Measurements from ENCODE around the gene LAMA4.

The LAMA4 gene

DNA sequence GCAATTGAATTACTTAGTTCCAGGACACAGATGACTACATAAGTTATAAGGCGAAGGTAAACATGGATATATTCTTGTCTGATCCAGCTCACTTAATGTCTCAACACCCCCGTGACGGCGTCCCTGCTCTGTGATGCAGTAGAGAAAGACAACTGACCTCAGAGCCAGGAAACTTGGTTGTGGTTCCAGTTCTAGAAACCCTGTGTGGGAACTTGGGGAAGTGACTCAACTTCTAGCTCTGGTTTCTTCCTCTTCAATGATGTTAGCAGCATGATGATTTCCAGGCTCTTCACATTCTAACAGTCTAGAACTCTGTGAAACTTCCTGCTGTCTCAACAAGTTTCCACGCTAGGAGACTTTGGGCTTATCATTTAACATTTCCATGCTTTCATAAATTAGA, 18.4 kb downstream of the LAMA4 start:
- Histone ChIP-seq H3K27me3 (ENCODE audit: control insufficient read depth, insufficient read depth, low read length) (no peaks in the 10 kb centered on the region), H3K9me3 (ENCODE audit: control insufficient read depth, insufficient read depth, low read length) (no peaks in the 10 kb centered on the region), H3K4me3 (ENCODE audit: low read depth, low read length) (no peak overlapping the region), H3K27ac (ENCODE audit: low read depth, low read length) (no peak overlapping the region), H3K36me3 (ENCODE audit: control insufficient read depth, insufficient read depth, low read length) (no peaks in the 10 kb centered on the region), H3K4me1 (ENCODE audit: control insufficient read depth, insufficient read depth, low read length) (no peaks in the 10 kb centered on the region), H3K9ac (ENCODE audit: low read depth, low read length) (no peak overlapping the region)

DNA sequence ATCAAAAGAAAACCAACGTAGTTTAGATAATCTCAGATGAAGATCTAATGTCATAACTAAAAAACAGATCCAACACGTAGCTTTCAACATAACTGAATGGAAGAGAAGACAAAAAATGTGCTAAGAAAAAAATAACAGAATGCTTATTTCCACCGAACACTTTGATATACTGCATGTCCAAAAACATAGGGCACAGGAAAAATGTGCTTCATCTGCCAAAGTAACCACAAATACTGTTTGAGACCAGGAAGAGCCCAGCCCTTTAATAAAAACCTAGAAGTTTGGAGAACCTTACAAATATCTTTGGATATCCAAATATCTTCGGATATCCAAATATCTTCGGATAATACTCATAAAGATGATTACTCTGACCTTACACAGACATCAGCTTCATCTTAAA, 19.8 kb downstream of the LAMA4 start:
- H3K27me3 ChIP-seq (ENCODE audit: control insufficient read depth, insufficient read depth, low read length), result no peaks in the 10 kb centered on the region
- H3K4me1 ChIP-seq (ENCODE audit: control insufficient read depth, insufficient read depth, low read length), result no peaks in the 10 kb centered on the region
- H3K9me3 ChIP-seq (ENCODE audit: control insufficient read depth, insufficient read depth, low read length), result no peaks in the 10 kb centered on the region
- H3K9ac ChIP-seq (ENCODE audit: low read depth, low read length), result no peak overlapping the region
- no peak overlapping the region for H3K4me3 ChIP-seq (ENCODE audit: low read depth, low read length)
- H3K36me3 ChIP-seq (ENCODE audit: control insufficient read depth, insufficient read depth, low read length), result no peaks in the 10 kb centered on the region
- H3K27ac ChIP-seq (ENCODE audit: low read depth, low read length), result no peak overlapping the region

DNA sequence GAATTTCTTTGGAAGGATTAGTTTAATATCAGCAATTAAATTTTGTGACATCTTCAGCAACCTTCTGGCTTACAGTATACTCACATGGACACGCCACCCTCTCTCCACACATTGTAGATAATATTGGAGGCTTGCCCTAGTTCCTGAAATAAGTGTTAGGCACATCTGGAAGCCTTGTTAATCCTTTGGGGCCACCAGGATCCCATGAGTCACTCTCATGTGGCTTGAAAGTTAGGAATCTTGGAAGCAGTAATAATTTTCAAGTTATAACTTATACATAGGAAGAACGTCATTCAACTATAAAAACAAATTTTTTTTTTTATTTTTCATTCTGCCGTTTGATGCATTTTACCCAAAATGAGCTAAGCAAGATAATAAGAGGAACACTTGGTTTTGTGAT, 20.5 kb downstream of the LAMA4 start:
- H3K9ac ChIP-seq (ENCODE audit: low read depth, low read length), result no peak overlapping the region
- H3K27ac ChIP-seq (ENCODE audit: low read depth, low read length), result no peak overlapping the region
- H3K4me1 ChIP-seq (ENCODE audit: control insufficient read depth, insufficient read depth, low read length), result no peaks in the 10 kb centered on the region
- H3K4me3 ChIP-seq (ENCODE audit: low read depth, low read length), result no peak overlapping the region
- H3K36me3 ChIP-seq (ENCODE audit: control insufficient read depth, insufficient read depth, low read length), result no peaks in the 10 kb centered on the region
- no peaks in the 10 kb centered on the region for H3K9me3 ChIP-seq (ENCODE audit: control insufficient read depth, insufficient read depth, low read length)
- H3K27me3 ChIP-seq (ENCODE audit: control insufficient read depth, insufficient read depth, low read length), result no peaks in the 10 kb centered on the region

DNA sequence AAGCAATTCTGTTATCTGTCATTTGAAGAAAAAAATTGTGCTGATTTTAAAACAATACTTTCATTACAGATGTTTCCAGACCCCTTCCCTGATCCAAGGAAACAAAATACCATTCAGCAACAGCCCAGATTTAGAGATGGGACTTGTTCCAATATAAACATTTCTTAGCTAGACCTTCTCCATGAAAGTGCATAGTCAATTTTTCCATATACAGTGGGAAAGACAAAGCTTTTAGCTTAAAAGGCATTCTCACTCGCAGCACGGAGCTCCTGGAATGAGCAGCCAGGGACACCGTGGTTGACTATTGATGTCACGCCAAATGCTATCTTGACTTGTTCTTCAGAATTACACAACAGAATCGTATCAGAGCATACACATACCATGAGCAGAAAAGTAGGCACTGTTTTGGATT, 21.5 kb downstream of the LAMA4 start:
- Histone ChIP-seq H3K4me1 (ENCODE audit: control insufficient read depth, insufficient read depth, low read length) (no peaks in the 10 kb centered on the region), H3K27me3 (ENCODE audit: control insufficient read depth, insufficient read depth, low read length) (no peaks in the 10 kb centered on the region), H3K27ac (ENCODE audit: low read depth, low read length) (no peak overlapping the region), H3K9ac (ENCODE audit: low read depth, low read length) (no peak overlapping the region), H3K4me3 (ENCODE audit: low read depth, low read length) (no peak overlapping the region), H3K9me3 (ENCODE audit: control insufficient read depth, insufficient read depth, low read length) (no peaks in the 10 kb centered on the region), H3K36me3 (ENCODE audit: control insufficient read depth, insufficient read depth, low read length) (no peaks in the 10 kb centered on the region)

DNA sequence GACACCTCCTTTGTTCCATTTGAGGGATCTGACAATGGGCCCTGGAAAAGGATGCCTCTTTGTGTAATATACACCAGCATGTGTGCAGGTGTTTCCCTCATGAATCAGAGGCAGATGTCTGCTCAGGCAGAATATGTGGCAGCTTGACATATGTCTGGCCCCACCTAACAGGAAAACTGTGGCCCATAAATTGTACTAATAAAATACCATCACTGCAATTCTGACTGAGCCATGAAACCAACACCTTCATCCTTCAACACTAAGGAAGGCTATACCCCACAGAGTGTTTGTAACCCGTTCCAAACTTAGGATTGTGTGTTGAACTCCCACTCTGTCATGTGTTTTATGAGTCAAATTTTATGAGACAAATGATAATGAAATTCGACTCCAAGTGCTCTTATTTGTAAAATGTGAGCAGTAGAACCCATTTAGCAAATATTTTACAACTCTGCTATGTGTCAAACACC, 22.7 kb downstream of the LAMA4 start:
- Histone ChIP-seq H3K36me3 (ENCODE audit: control insufficient read depth, insufficient read depth, low read length) (no peaks in the 10 kb centered on the region), H3K9me3 (ENCODE audit: control insufficient read depth, insufficient read depth, low read length) (no peaks in the 10 kb centered on the region), H3K4me1 (ENCODE audit: control insufficient read depth, insufficient read depth, low read length) (no peaks in the 10 kb centered on the region), H3K9ac (ENCODE audit: low read depth, low read length) (no peak overlapping the region), H3K27me3 (ENCODE audit: control insufficient read depth, insufficient read depth, low read length) (no peaks in the 10 kb centered on the region), H3K4me3 (ENCODE audit: low read depth, low read length) (no peak overlapping the region), H3K27ac (ENCODE audit: low read depth, low read length) (no peak overlapping the region)

DNA sequence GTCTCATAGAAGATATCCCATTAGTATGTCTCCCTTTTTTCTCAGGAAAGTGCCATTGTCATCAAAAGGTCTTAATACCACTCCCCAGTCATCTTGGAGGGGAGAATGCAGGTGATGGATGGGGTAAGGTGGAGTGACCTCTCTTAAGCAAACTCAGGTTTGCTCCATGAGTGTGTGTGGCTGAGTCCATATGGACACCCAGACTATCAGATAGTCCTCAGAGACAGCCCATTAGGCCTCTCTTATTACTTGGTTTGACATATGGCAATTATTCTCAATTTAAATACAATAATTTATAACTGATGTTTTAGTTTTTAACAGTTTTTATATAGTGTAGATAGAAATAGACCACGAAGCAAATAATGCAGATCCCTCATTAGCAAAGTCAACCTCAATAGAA, 23.2 kb downstream of the LAMA4 start:
- H3K27me3 ChIP-seq (ENCODE audit: control insufficient read depth, insufficient read depth, low read length), result no peaks in the 10 kb centered on the region
- no peaks in the 10 kb centered on the region for H3K9me3 ChIP-seq (ENCODE audit: control insufficient read depth, insufficient read depth, low read length)
- H3K4me1 ChIP-seq (ENCODE audit: control insufficient read depth, insufficient read depth, low read length), result no peaks in the 10 kb centered on the region
- no peak overlapping the region for H3K4me3 ChIP-seq (ENCODE audit: low read depth, low read length)
- no peaks in the 10 kb centered on the region for H3K36me3 ChIP-seq (ENCODE audit: control insufficient read depth, insufficient read depth, low read length)
- H3K27ac ChIP-seq (ENCODE audit: low read depth, low read length), result no peak overlapping the region
- no peak overlapping the region for H3K9ac ChIP-seq (ENCODE audit: low read depth, low read length)

DNA sequence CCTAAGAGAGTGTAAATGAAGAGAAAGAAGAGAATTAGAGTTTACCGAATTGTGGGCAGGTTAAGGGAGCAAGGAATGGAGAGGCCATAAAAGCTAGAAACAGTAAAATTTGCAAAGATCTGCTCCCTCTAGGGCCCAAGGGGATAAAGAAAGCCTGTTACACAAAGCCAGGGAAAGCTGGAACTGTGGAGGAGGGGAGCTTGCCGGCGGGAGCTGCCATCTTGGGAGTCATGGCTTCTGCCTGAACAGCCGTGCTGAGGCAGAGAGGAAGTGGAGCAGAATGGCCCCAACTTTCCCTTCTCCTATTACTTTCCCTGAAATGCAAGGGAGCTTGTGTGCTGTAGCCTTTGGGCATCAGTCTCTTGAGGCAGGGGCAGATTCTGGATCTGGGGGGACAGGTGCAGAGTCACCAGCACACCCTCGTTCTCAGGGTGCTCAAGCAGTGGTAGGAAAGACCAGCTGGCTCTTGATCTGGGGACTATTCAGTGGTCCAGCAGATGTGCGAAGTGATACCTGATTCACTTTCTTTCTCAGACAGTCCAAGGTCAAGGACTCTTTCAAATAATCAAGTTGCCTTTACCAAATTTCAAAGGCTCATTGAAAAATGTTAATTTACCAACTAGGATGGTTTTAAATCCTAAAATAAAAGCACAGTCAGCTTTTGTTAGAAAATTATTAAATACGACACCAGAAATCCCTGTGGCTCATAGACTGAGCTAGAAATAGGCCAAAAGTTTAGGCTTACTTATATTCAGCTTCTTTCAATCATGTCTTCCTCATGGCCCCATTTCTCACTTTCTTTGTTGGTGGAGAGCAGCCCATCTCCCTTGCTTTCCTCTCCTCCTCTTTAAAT, 25.7 kb downstream of the LAMA4 start:
- Histone ChIP-seq H3K4me3 (ENCODE audit: low read depth, low read length) (no peak overlapping the region), H3K4me1 (ENCODE audit: control insufficient read depth, insufficient read depth, low read length) (no peaks in the 10 kb centered on the region), H3K27me3 (ENCODE audit: control insufficient read depth, insufficient read depth, low read length) (no peaks in the 10 kb centered on the region), H3K9me3 (ENCODE audit: control insufficient read depth, insufficient read depth, low read length) (no peaks in the 10 kb centered on the region), H3K36me3 (ENCODE audit: control insufficient read depth, insufficient read depth, low read length) (no peaks in the 10 kb centered on the region), H3K9ac (ENCODE audit: low read depth, low read length) (no peak overlapping the region), H3K27ac (ENCODE audit: low read depth, low read length) (no peak overlapping the region)

DNA sequence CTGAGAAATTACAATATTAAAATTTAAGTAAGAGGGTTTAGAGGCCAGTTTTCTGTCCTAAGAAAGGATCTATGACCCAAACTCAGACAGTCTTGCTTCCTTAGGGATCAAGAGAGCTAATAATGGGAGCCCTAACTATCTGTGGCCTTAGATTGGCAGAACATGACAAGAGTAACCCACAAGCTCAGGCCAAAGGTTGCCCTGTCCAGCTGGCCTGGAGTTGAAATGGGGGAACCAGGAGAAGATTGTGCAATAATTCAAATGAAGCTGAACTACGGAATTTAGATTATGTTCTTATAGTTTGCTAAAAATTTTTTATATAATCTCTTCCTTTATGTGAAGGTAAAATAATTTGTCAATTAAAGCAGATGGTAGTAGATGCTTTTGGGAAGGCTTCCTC, 26.4 kb downstream of the LAMA4 start:
- no peak overlapping the region for H3K27ac ChIP-seq (ENCODE audit: low read depth, low read length)
- H3K27me3 ChIP-seq (ENCODE audit: control insufficient read depth, insufficient read depth, low read length), result no peaks in the 10 kb centered on the region
- H3K9me3 ChIP-seq (ENCODE audit: control insufficient read depth, insufficient read depth, low read length), result no peaks in the 10 kb centered on the region

DNA sequence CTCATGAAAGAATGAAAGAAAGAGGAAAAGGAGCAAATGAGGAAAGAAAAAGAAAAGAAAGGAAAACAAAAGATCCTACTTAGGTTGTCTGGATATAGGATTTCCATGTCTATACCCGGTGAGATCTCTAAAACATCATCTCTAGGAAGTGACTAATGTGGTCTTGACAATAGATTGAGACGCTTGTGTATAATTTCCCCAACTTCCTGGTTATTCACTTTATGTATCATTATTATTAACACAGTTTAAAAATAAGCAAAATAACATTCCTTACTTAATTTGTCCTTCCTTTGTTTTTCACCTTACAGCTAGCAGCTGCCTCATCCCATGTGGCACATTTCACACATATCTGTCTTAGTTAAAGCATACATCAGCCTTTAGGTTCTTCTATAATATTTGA, 27.0 kb downstream of the LAMA4 start:
- H3K9me3 ChIP-seq (ENCODE audit: control insufficient read depth, insufficient read depth, low read length), result no peaks in the 10 kb centered on the region
- H3K27me3 ChIP-seq (ENCODE audit: control insufficient read depth, insufficient read depth, low read length), result no peaks in the 10 kb centered on the region
- no peak overlapping the region for H3K27ac ChIP-seq (ENCODE audit: low read depth, low read length)
- H3K9ac ChIP-seq (ENCODE audit: low read depth, low read length), result no peak overlapping the region
- H3K4me1 ChIP-seq (ENCODE audit: control insufficient read depth, insufficient read depth, low read length), result peaks cover 2% of the 10 kb centered on the region; the same call in 1 of the 2 replicates
- H3K4me3 ChIP-seq (ENCODE audit: low read depth, low read length), result no peak overlapping the region
- no peaks in the 10 kb centered on the region for H3K36me3 ChIP-seq (ENCODE audit: control insufficient read depth, insufficient read depth, low read length)

More for the DNA sequence above, 26.4 kb downstream of the LAMA4 start:
- Histone ChIP-seq H3K9ac (ENCODE audit: low read depth, low read length) (no peak overlapping the region), H3K4me1 (ENCODE audit: control insufficient read depth, insufficient read depth, low read length) (no peaks in the 10 kb centered on the region), H3K36me3 (ENCODE audit: control insufficient read depth, insufficient read depth, low read length) (no peaks in the 10 kb centered on the region), H3K4me3 (ENCODE audit: low read depth, low read length) (no peak overlapping the region)

DNA sequence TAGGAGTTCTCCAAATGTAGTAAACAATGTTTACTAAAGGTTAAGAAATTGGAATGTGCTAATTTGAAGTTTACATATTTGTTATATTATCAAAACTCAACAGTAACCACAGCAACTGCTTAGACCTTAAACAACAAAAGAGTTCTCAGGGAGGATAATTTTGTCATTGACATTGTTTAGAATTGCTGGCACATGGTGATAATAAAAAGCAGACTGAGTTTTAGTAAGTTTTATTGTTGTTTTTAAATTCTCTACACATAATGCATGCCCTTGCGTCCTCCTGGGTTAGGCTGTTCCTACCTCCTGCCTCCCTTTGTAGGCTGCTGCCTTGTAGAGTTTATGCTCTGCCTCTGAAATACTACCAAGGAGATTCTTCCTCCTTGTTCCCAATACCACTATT, 28.7 kb downstream of the LAMA4 start:
- Histone ChIP-seq H3K9me3 (ENCODE audit: control insufficient read depth, insufficient read depth, low read length) (no peaks in the 10 kb centered on the region), H3K9ac (ENCODE audit: low read depth, low read length) (no peak overlapping the region)

DNA sequence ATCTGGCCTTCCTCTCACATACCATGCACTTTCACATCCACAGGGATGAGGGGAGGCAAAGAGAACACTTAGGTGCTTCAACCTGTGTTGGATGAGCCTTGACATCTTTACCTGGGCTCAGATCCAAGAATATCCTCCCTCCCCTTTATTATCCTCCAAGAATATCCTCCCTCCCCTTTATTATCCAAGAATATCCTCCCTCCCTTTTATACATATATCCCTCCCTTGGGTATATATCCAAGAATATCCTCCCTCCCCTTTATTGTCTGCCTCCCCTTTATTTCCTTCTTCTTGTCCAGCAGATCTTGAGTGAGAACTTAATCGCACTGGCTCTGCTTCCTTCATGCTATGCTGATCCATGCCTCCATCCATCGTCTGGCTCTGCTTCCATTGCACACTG, 30.3 kb downstream of the LAMA4 start:
- H3K27me3 ChIP-seq (ENCODE audit: control insufficient read depth, insufficient read depth, low read length), result no peaks in the 10 kb centered on the region
- no peaks in the 10 kb centered on the region for H3K9me3 ChIP-seq (ENCODE audit: control insufficient read depth, insufficient read depth, low read length)
- peaks cover 6% of the 10 kb centered on the region; the same call in 1 of the 2 replicates for H3K4me1 ChIP-seq (ENCODE audit: control insufficient read depth, insufficient read depth, low read length)
- H3K4me3 ChIP-seq (ENCODE audit: low read depth, low read length), result no peak overlapping the region
- H3K36me3 ChIP-seq (ENCODE audit: control insufficient read depth, insufficient read depth, low read length), result no peaks in the 10 kb centered on the region
- no peak overlapping the region for H3K9ac ChIP-seq (ENCODE audit: low read depth, low read length)
- no peak overlapping the region for H3K27ac ChIP-seq (ENCODE audit: low read depth, low read length)

More for the DNA sequence above, 28.7 kb downstream of the LAMA4 start:
- H3K4me3 ChIP-seq (ENCODE audit: low read depth, low read length), result no peak overlapping the region
- no peak overlapping the region for H3K27ac ChIP-seq (ENCODE audit: low read depth, low read length)
- no peaks in the 10 kb centered on the region for H3K27me3 ChIP-seq (ENCODE audit: control insufficient read depth, insufficient read depth, low read length)
- H3K36me3 ChIP-seq (ENCODE audit: control insufficient read depth, insufficient read depth, low read length), result no peaks in the 10 kb centered on the region
- peaks cover 6% of the 10 kb centered on the region; the same call in 1 of the 2 replicates for H3K4me1 ChIP-seq (ENCODE audit: control insufficient read depth, insufficient read depth, low read length)

All from HUES48 (cell line).